H1 (cell line): ENCODE measurements around the gene MOGAT3. TPM values are rescaled to one million over a fixed set of nuclear protein-coding genes. Genes with fewer than 3 reads are reported as not detected.

Experiments
- CTCF ChIA-PET: fragments of 300-600 bp; sonication (Branson Sonifier 250); formaldehyde crosslinking; loops from one replicate; lab custom pipeline; 2021; ENCODE audit not compliant: partially characterized antibody; lab: Charles Lee
- POLR2A ChIA-PET: fragments of 300-600 bp; sonication (Branson Sonifier 250); formaldehyde crosslinking; loops from one replicate; lab custom pipeline; 2021; ENCODE audit warnings: inconsistent platforms; ENCODE audit not compliant: partially characterized antibody; lab: Charles Lee
- DNase-seq, 2 experiments: peaks; one replicate each; pipeline versions ENCODE4 v3.0.0 to v3.0.0-alpha.2; 2010 to 2022; ENCODE audit warnings: low spot score in 2 of 2, low read depth in 1 of 2, mixed read lengths in 1 of 2
- FAIRE-seq: peaks from 2 replicates; lab custom pipeline; 2011; peaks lifted over from hg19 to GRCh38; lab: Jason Lieb, UNC
- H2AFZ ChIP-seq: 2 replicates; pipeline ENCODE4 v1.8.1; 2012; ENCODE audit warnings: low read length, inconsistent platforms
- H2AK5ac ChIP-seq: 2 replicates; pipeline ENCODE4 v1.6.1; 2013; ENCODE audit warnings: low read depth, low read length
- H2BK120ac ChIP-seq: replicated peaks from 2 replicates; pipeline ENCODE3; 2013; ENCODE audit warnings: low read depth, low read length, inconsistent platforms
- H2BK12ac ChIP-seq: 2 replicates; pipeline ENCODE4 v1.6.1; 2013; ENCODE audit warnings: low read depth, low read length
- H2BK15ac ChIP-seq: 2 replicates; pipeline ENCODE4 v1.6.1; 2013; ENCODE audit warnings: low read length
- H2BK20ac ChIP-seq: 2 replicates; pipeline ENCODE4 v1.6.1; 2013; ENCODE audit warnings: low read length
- H2BK5ac ChIP-seq: 2 replicates; pipeline ENCODE4 v1.6.1; 2013; ENCODE audit warnings: low read depth, low read length
- H3K14ac ChIP-seq: 2 replicates; pipeline ENCODE4 v1.6.1; 2013; ENCODE audit warnings: inconsistent platforms; ENCODE audit not compliant: insufficient read length
- H3K18ac ChIP-seq: 2 replicates; pipeline ENCODE4 v1.6.1; 2013; ENCODE audit warnings: low read length; ENCODE audit errors: extremely low read depth
- H3K23ac ChIP-seq: 2 replicates; pipeline ENCODE4 v1.6.1; 2013; ENCODE audit warnings: inconsistent platforms; ENCODE audit not compliant: insufficient read length
- H3K23me2 ChIP-seq: 2 replicates; pipeline ENCODE4 v1.6.1; 2013; ENCODE audit warnings: low read depth, low read length
- H3K27ac ChIP-seq: 2 replicates; pipeline ENCODE4 v1.6.1; 2011; ENCODE audit warnings: low read depth, low read length, inconsistent platforms
- H3K27me3 ChIP-seq, 4 experiments: replicated peaks in 1 of 4; 1 replicate in 1 of 4; 2 replicates in 3 of 4; pipeline versions ENCODE4 v1.6.1 to v1.8.1; 2011 to 2013; ENCODE audit warnings: low read length in 3 of 4, mild to moderate bottlenecking in 3 of 4, inconsistent platforms in 2 of 4, mixed read lengths in 2 of 4, moderate library complexity in 1 of 4; ENCODE audit not compliant: control insufficient read depth in 3 of 4, insufficient read depth in 3 of 4; ENCODE audit errors: extremely low read depth in 1 of 4
- H3K36me3 ChIP-seq, 4 experiments: 2 replicates each; pipeline versions ENCODE4 v1.6.1 to v1.8.1; 2011 to 2013; ENCODE audit warnings: mild to moderate bottlenecking in 4 of 4, low read length in 3 of 4, moderate library complexity in 2 of 4, control low read depth in 1 of 4, inconsistent platforms in 1 of 4; ENCODE audit not compliant: insufficient read depth in 4 of 4, control insufficient read depth in 2 of 4
- H3K4ac ChIP-seq: replicated peaks from 2 replicates; pipeline ENCODE3; 2013; ENCODE audit warnings: low read length, low read depth, mixed read lengths, inconsistent platforms; ENCODE audit not compliant: insufficient read length
- H3K4me1 ChIP-seq, 4 experiments: replicated peaks in 1 of 4; 1 replicate in 1 of 4; 2 replicates in 3 of 4; pipeline versions ENCODE4 v1.6.1 to v1.8.1; 2011 to 2013; ENCODE audit warnings: low read length in 3 of 4, inconsistent platforms in 2 of 4, mixed read lengths in 1 of 4; ENCODE audit not compliant: insufficient read depth in 4 of 4, control insufficient read depth in 3 of 4
- H3K4me2 ChIP-seq, 2 experiments: 2 replicates each; pipeline versions ENCODE4 v1.6.1 to v1.8.1; 2011 to 2013; ENCODE audit warnings: low read depth in 2 of 2, low read length in 2 of 2, control low read depth in 1 of 2, inconsistent platforms in 1 of 2, mild to moderate bottlenecking in 1 of 2; ENCODE audit not compliant: insufficient read depth in 1 of 2
- H3K4me3 ChIP-seq, 4 experiments: fragments of 200-600, 300-600 bp in 1 of 4; sonication (generic), shearing (Covaris generic), sonication (Bioruptor Twin) in 1 of 4; 2 replicates each; pipeline versions ENCODE4 v1.5.1 to v1.8.1; 2011 to 2016; ENCODE audit warnings: low read length in 4 of 4, low read depth in 3 of 4, control low read depth in 2 of 4, inconsistent platforms in 2 of 4, mild to moderate bottlenecking in 2 of 4, mixed read lengths in 1 of 4, moderate library complexity in 1 of 4; ENCODE audit not compliant: insufficient read depth in 2 of 4; ENCODE audit errors: extremely low read depth in 1 of 4
- H3K56ac ChIP-seq: replicated peaks from 2 replicates; pipeline ENCODE3; 2013; ENCODE audit warnings: low read depth, mild to moderate bottlenecking, mixed read lengths, low read length, inconsistent platforms; ENCODE audit not compliant: insufficient read length
- H3K79me1 ChIP-seq: 2 replicates; pipeline ENCODE4 v1.6.1; 2013; ENCODE audit warnings: low read depth, low read length, control low read depth
- H3K79me2 ChIP-seq, 2 experiments: 2 replicates each; pipeline versions ENCODE4 v1.6.1 to v1.8.1; 2012 to 2013; ENCODE audit warnings: low read length in 2 of 2, mild to moderate bottlenecking in 2 of 2, inconsistent platforms in 1 of 2; ENCODE audit not compliant: insufficient read depth in 2 of 2, control insufficient read depth in 1 of 2
- H3K9ac ChIP-seq, 4 experiments: replicated peaks in 1 of 4; 1 replicate in 1 of 4; 2 replicates in 3 of 4; pipeline versions ENCODE4 v1.6.1 to v1.8.1; 2011 to 2013; ENCODE audit warnings: low read depth in 3 of 4, low read length in 3 of 4, control low read depth in 2 of 4, mild to moderate bottlenecking in 2 of 4, moderate library complexity in 2 of 4, inconsistent platforms in 1 of 4; ENCODE audit errors: extremely low read depth in 1 of 4
- H3K9me3 ChIP-seq, 2 experiments: 2 replicates each; pipeline versions ENCODE4 v1.6.1 to v1.8.1; 2012 to 2013; ENCODE audit warnings: mild to moderate bottlenecking in 2 of 2, moderate library complexity in 2 of 2, control low read depth in 1 of 2, inconsistent platforms in 1 of 2, low read depth in 1 of 2, low read length in 1 of 2, mixed read lengths in 1 of 2; ENCODE audit not compliant: insufficient read depth in 2 of 2
- H4K20me1 ChIP-seq, 2 experiments: replicated peaks in 1 of 2; 2 replicates each; pipeline versions ENCODE3 to v1.8.1; 2011 to 2013; ENCODE audit warnings: inconsistent platforms in 2 of 2, low read length in 2 of 2, mild to moderate bottlenecking in 1 of 2; ENCODE audit not compliant: insufficient read depth in 2 of 2, control insufficient read depth in 1 of 2
- H4K5ac ChIP-seq: 2 replicates; pipeline ENCODE4 v1.6.1; 2013; ENCODE audit warnings: low read length, low read depth, mixed read lengths, inconsistent platforms; ENCODE audit not compliant: insufficient read length
- H4K8ac ChIP-seq: 2 replicates; pipeline ENCODE4 v1.8.0; 2013; ENCODE audit warnings: mild to moderate bottlenecking, moderate library complexity, low read length, inconsistent platforms; ENCODE audit not compliant: insufficient read depth; ENCODE audit errors: extremely low read depth
- H4K91ac ChIP-seq: replicated peaks from 2 replicates; pipeline ENCODE3; 2013; ENCODE audit warnings: low read length, mixed read lengths, inconsistent platforms; ENCODE audit not compliant: insufficient read length
- CHD2 ChIP-seq: IDR thresholded peaks from 2 replicates; pipeline ENCODE4 v1.6.1; 2012; ENCODE audit warnings: low read length, improper control_type of control experiment
- EP300 ChIP-seq, 2 experiments: IDR thresholded peaks; 1 replicate in 1 of 2; 2 replicates in 1 of 2; pipeline ENCODE4 v1.6.1; 2011 to 2012; ENCODE audit warnings: low read depth in 2 of 2, low read length in 2 of 2, mild to moderate bottlenecking in 2 of 2, borderline replicate concordance in 1 of 2, inconsistent platforms in 1 of 2, moderate library complexity in 1 of 2
- HDAC2 ChIP-seq, 2 experiments: fragments of 300-600 bp in 1 of 2; sonication (generic) in 1 of 2; IDR thresholded peaks; 2 replicates each; pipeline ENCODE4 v1.6.1; 2011 to 2012; ENCODE audit warnings: low read depth in 2 of 2, low read length in 2 of 2, mild to moderate bottlenecking in 2 of 2, moderate library complexity in 2 of 2, borderline replicate concordance in 1 of 2, inconsistent platforms in 1 of 2
- SUZ12 ChIP-seq: fragments of 200-600 bp; sonication (generic); IDR thresholded peaks from 2 replicates; pipeline ENCODE4 v1.6.1; 2012; ENCODE audit warnings: mild to moderate bottlenecking, inconsistent platforms, low read length, moderate library complexity, mixed read lengths
- WGBS, 2 experiments: shearing (Covaris generic) in 1 of 2; methylation state at CpG; one replicate each; pipeline versions ENCODE4 v1.1.6 to v1.1.7; 2013 to 2015; ENCODE audit warnings: low lambda C conversion rate in 2 of 2, mixed read lengths in 2 of 2, inconsistent platforms in 1 of 2, low coverage in 1 of 2, missing lambda C conversion rate in 1 of 2; ENCODE audit not compliant: insufficient replicate concordance in 2 of 2, insufficient coverage in 1 of 2, insufficient read length in 1 of 2; ENCODE audit errors: extremely low coverage in 1 of 2, missing lambda C conversion rate in 1 of 2; 5-methylcytosine and 5-hydroxymethylcytosine counted together
- polyA plus RNA-seq, 7 experiments: library from polyadenylated mRNA; depleted of rRNA in 3 of 7; stranded (reverse) in 5 of 7; unstranded in 2 of 7; fragments of >200 nt in 5 of 7; fragments of 200-250 nt in 2 of 7; gene quantifications; 1 replicate in 5 of 7; 2 replicates in 1 of 7; 4 replicates in 1 of 7; pipeline versions ENCODE4 v1.2.1 to v1.2.3, GENCODE V29; 2011 to 2013; ENCODE audit warnings: missing spikeins in 2 of 7, mixed read lengths in 2 of 7
- total RNA-seq: library from RNA; stranded (reverse); fragmentation: NEBNext Ultra II Directional; extraction: Animal tissue kit (Norgen Biotek cat#: 25700); gene quantifications from 2 replicates; pipeline ENCODE4 v1.2.1, GENCODE V29; 2021
- TF ChIP-seq, protein P1 (sequence below): IDR thresholded peaks from 2 replicates; pipeline ENCODE4 v1.6.1; 2012; ENCODE audit warnings: inconsistent platforms
- TF ChIP-seq, protein P2 (sequence below): IDR thresholded peaks from 2 replicates; pipeline ENCODE4 v1.6.1; 2012; ENCODE audit warnings: inconsistent platforms
- TF ChIP-seq, protein P3 (sequence below): IDR thresholded peaks from 2 replicates; pipeline ENCODE4 v1.6.1; 2011; ENCODE audit warnings: low read length, improper control_type of control experiment

The MOGAT3 gene
- total and polyA plus RNA-seq, 2 of the 8 experiments (the other 6 are each of a cell fraction or from before 2014, with no cell fraction given): 0.21 to 0.82 TPM

DNA sequence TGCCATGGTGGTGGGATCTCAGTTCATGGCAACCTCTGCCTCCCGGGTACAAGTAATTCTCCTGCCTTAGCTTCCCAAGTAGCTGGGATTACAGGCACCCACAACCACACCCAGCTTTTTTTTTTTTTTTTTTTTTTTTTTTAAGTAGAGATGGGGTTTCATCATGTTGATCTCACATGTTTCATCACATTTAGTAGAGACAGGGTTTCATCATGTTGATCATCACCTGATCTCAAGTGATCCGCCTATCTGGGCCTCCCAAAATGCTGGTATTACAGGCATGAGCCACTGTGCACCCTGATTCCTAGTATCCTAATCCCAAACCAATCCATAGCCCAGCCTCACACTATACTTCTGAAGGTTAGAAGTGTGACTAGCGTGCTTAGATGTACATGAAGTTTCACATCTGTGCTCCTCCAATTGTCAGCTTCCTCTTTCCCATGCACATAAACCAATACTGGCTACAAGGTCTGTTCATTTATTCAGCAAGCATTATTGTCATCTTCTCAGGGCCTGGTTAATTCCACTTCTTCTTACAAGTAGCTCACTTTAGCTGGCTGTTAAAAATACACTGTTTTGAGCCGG lies 13.9 kb downstream of the MOGAT3 start:
- Histone ChIP-seq H3K4me3 (no peak overlapping the region), H3K79me2 (no peaks in the 10 kb centered on the region), H4K20me1 (no peaks in the 10 kb centered on the region), H2BK120ac (no peak overlapping the region), H3K4me2 (no peak overlapping the region), H3K4ac (no peak overlapping the region), H3K56ac (no peak overlapping the region), H3K23ac (no peak overlapping the region), H4K5ac (no peak overlapping the region), H3K9ac (no peak overlapping the region), H3K18ac (no peak overlapping the region), H3K4me1 (peaks cover 0 to 2% (median under 1%) of the 10 kb centered on the region in 4 experiments; a peak in 3 of 7 replicates), H3K79me1 (no peaks in the 10 kb centered on the region), H3K23me2 (no peaks in the 10 kb centered on the region), H2BK5ac (no peak overlapping the region), H2AFZ (no peak overlapping the region), H3K14ac (no peak overlapping the region), H2BK15ac (no peak overlapping the region), H3K27me3 (0 out of 7 replicates have a peak, but pooled peaks cover 0 to 2% (median 0%) of the 10 kb centered on the region in 4 experiments), H3K9me3 (no peaks in the 10 kb centered on the region), H2AK5ac (no peak overlapping the region), H4K8ac (no peak overlapping the region), H2BK12ac (no peak overlapping the region), H4K91ac (no peak overlapping the region), H2BK20ac (no peak overlapping the region), H3K36me3 (no peaks in the 10 kb centered on the region), H3K27ac (no peak overlapping the region)
- TF ChIP-seq HDAC2 (IDR thresholded peaks at IDR 0.05; ENCODE audit: borderline replicate concordance in 1 of 2, low read depth in 2 of 2, low read length in 2 of 2): no peak
- TF ChIP-seq CHD2: no peak
- TF ChIP-seq, protein P1, sequence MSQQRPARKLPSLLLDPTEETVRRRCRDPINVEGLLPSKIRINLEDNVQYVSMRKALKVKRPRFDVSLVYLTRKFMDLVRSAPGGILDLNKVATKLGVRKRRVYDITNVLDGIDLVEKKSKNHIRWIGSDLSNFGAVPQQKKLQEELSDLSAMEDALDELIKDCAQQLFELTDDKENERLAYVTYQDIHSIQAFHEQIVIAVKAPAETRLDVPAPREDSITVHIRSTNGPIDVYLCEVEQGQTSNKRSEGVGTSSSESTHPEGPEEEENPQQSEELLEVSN: no peak
- TF ChIP-seq, protein P2, sequence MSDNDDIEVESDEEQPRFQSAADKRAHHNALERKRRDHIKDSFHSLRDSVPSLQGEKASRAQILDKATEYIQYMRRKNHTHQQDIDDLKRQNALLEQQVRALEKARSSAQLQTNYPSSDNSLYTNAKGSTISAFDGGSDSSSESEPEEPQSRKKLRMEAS: no peak
- TF ChIP-seq, protein P3, sequence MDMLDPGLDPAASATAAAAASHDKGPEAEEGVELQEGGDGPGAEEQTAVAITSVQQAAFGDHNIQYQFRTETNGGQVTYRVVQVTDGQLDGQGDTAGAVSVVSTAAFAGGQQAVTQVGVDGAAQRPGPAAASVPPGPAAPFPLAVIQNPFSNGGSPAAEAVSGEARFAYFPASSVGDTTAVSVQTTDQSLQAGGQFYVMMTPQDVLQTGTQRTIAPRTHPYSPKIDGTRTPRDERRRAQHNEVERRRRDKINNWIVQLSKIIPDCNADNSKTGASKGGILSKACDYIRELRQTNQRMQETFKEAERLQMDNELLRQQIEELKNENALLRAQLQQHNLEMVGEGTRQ: no peak
- TF ChIP-seq SUZ12: no peak
- TF ChIP-seq EP300 (IDR thresholded peaks at IDR 0.05; ENCODE audit: borderline replicate concordance in 1 of 2, low read depth in 2 of 2, low read length in 2 of 2): no peak
- FAIRE-seq (no peak), DNase-seq (no peak)
- WGBS, 2 experiments: 88% methylated on average over 4 of the region's 4 CpGs; no CpG with 5 or more reads in 1 of the 2 experiments
- POLR2A ChIA-PET: interaction anchor here (0.6 to 1.1 kb wide), 2 partner anchors 20 kb away, joined by 3 to 5 read pairs; no protein-coding TSS in a partner anchor
- CTCF ChIA-PET: interaction anchor here (0.6 to 1.7 kb wide), 7 partner anchors 8 to 96 kb away, joined by 3 to 6 read pairs (median 4); no protein-coding TSS in a partner anchor
